HepG2 (cell line): ENCODE data around the gene FHIT. TPM values are rescaled to one million over a fixed set of nuclear protein-coding genes. Genes with fewer than 3 reads are reported as not detected.

Source experiments
- ATAC-seq: fragments of 200-7000 bp; cut with Tn5 transposase; 3 replicates; pipeline ENCODE4 v1.9.1; 2020; ENCODE audit warnings: mild to moderate bottlenecking, moderate library complexity
- BruUV-seq: library from RNA; stranded (reverse); fragments of 400-500 nt; replicated peaks from 2 replicates; lab custom pipeline; 2021; lab: Mats Ljungman, UMichigan
- CTCF ChIA-PET: fragments of 300-600 bp; formaldehyde crosslinking; extraction: SDS; loops from one replicate; lab custom pipeline; 2021; ENCODE audit warnings: low total read pairs, inconsistent platforms, low intra/inter-chr PET ratio; lab: Yijun Ruan, JAX
- POLR2A ChIA-PET: fragments of 350-600 bp; sonication (Branson Sonifier 250); formaldehyde crosslinking; loops from one replicate; lab custom pipeline; 2020; ENCODE audit warnings: antibody characterized with exemption, inconsistent platforms; lab: Yijun Ruan, JAX
- DNase-seq: peaks from one replicate; pipeline ENCODE4 v3.0.0-alpha.2; 2015; ENCODE audit warnings: low spot score
- FAIRE-seq: peaks from 3 replicates; lab custom pipeline; 2011; peaks lifted over from hg19 to GRCh38; lab: Jason Lieb, UNC
- H2AFZ ChIP-seq: one replicate; pipeline ENCODE4 v1.6.1; 2011; ENCODE audit warnings: low read length, inconsistent platforms
- H3K27ac ChIP-seq: fragments of 300-600 bp; 3 replicates; pipeline ENCODE4 v1.8.0; 2011; ENCODE audit warnings: mixed run types, mild to moderate bottlenecking, mixed read lengths, low read length, inconsistent platforms; ENCODE audit not compliant: insufficient read depth; ENCODE audit errors: extremely low read length
- H3K27me3 ChIP-seq, 2 experiments: fragments of 200-600 bp in 1 of 2; 2 replicates in 1 of 2; 3 replicates in 1 of 2; pipeline versions ENCODE4 v1.6.0 to v1.8.0; 2011; ENCODE audit warnings: low read length in 2 of 2, mild to moderate bottlenecking in 2 of 2, moderate library complexity in 2 of 2, inconsistent platforms in 1 of 2; ENCODE audit not compliant: insufficient read depth in 2 of 2, control insufficient read depth in 1 of 2
- H3K36me3 ChIP-seq, 2 experiments: fragments of 200-600 bp in 1 of 2; replicated peaks in 1 of 2; 2 replicates in 1 of 2; 3 replicates in 1 of 2; pipeline versions ENCODE4 v1.5.1 to v1.8.0; 2011; ENCODE audit warnings: low read length in 2 of 2, inconsistent platforms in 1 of 2; ENCODE audit not compliant: insufficient read depth in 2 of 2, control insufficient read depth in 1 of 2
- H3K4me1 ChIP-seq: 2 replicates; pipeline ENCODE4 v1.5.1; 2012; ENCODE audit warnings: low read length, inconsistent platforms; ENCODE audit not compliant: insufficient read depth
- H3K4me2 ChIP-seq: 2 replicates; pipeline ENCODE4 v1.6.0; 2011; ENCODE audit warnings: low read depth, low read length, inconsistent platforms
- H3K4me3 ChIP-seq, 3 experiments: fragments of 200-600 bp in 1 of 3; sonication (generic), shearing (Covaris generic) in 1 of 3; replicated peaks in 1 of 3; 2 replicates each; pipeline ENCODE4 v1.5.1; 2011 to 2016; ENCODE audit warnings: low read length in 3 of 3, inconsistent platforms in 2 of 3, low read depth in 2 of 3, mild to moderate bottlenecking in 2 of 3, control low read depth in 1 of 3, mixed read lengths in 1 of 3; ENCODE audit not compliant: insufficient read depth in 1 of 3
- H3K79me2 ChIP-seq: one replicate; pipeline ENCODE4 v1.6.1; 2011; ENCODE audit warnings: low read length, inconsistent platforms; ENCODE audit not compliant: insufficient read depth
- H3K9ac ChIP-seq: 2 replicates; pipeline ENCODE4 v1.6.0; 2011; ENCODE audit warnings: mild to moderate bottlenecking, low read depth, low read length, inconsistent platforms; ENCODE audit not compliant: insufficient read depth
- H3K9me3 ChIP-seq: 2 replicates; pipeline ENCODE4 v1.5.1; 2012; ENCODE audit warnings: mild to moderate bottlenecking, low read length
- H4K20me1 ChIP-seq: 2 replicates; pipeline ENCODE4 v1.6.0; 2011; ENCODE audit warnings: inconsistent platforms, mild to moderate bottlenecking, low read length, moderate library complexity; ENCODE audit not compliant: insufficient read depth
- HCFC1 ChIP-seq: fragments of 150-350 bp; IDR thresholded peaks from 2 replicates; pipeline ENCODE4 v1.6.1; 2014; ENCODE audit warnings: low read depth, low read length
- ZNF333 ChIP-seq: sonication (generic); formaldehyde crosslinking; IDR thresholded peaks from 2 replicates; pipeline ENCODE4 v1.4.0; 2020; ENCODE audit warnings: mild to moderate bottlenecking, missing genetic modification reagents, borderline replicate concordance
- WGBS: methylation state at CpG from one replicate; pipeline ENCODE4 v1.1.6; 2017; ENCODE audit warnings: low lambda C conversion rate; 5-methylcytosine and 5-hydroxymethylcytosine counted together
- in situ Hi-C: cut with HindIII; loops from 2 replicates; pipeline ENCODE4 v1.10.0; 2017; ENCODE audit warnings: low pct_unique_long_range_greater_than_20kb; ENCODE audit not compliant: extremely low pct_ligation_motif_present
- intact Hi-C: fragments of 100-400 bp; cut with micrococcal nuclease; formaldehyde crosslinking; loops from one replicate; pipeline ENCODE4 v1.10.0; 2022; ENCODE audit not compliant: unreplicated experiment
- polyA plus RNA-seq, 8 experiments: library from polyadenylated mRNA; depleted of rRNA in 3 of 8; stranded (reverse) in 7 of 8; unstranded in 1 of 8; fragments of >200 nt; fragmentation: Illumina TruSeq in 4 of 8; extraction: Trizol in 4 of 8; gene quantifications; 2 replicates each; pipeline versions ENCODE4 v1.2.1 to v1.2.3, GENCODE V29; 2011 to 2016; ENCODE audit warnings: low read depth in 4 of 8, missing spikeins in 1 of 8, mixed read lengths in 1 of 8; ENCODE audit not compliant: insufficient read depth in 1 of 8
- total RNA-seq, 5 experiments: library from RNA; depleted of rRNA; stranded (reverse); fragments of >200 nt; fragmentation: Illumina TruSeq; extraction: Trizol; gene quantifications; 2 replicates each; pipeline ENCODE4 v1.2.3, GENCODE V29; 2016; ENCODE audit warnings: low read depth in 1 of 5
- TF ChIP-seq, protein P1 (sequence below): sonication (generic); formaldehyde crosslinking; IDR thresholded peaks from 2 replicates; pipeline ENCODE4 v1.4.0; 2020; ENCODE audit warnings: missing genetic modification reagents, borderline replicate concordance
- TF ChIP-seq, protein P2 (sequence below): sonication (generic); formaldehyde crosslinking; IDR thresholded peaks from 2 replicates; pipeline ENCODE4 v1.8.1; 2023; ENCODE audit warnings: missing genetic modification reagents, inconsistent platforms, borderline replicate concordance
- TF ChIP-seq, protein P3 (sequence below): sonication (generic); formaldehyde crosslinking; IDR thresholded peaks from 2 replicates; pipeline ENCODE4 v1.9.0; 2022; ENCODE audit warnings: low read depth, missing genetic modification reagents
- TF ChIP-seq, protein P4 (sequence below): sonication (generic); formaldehyde crosslinking; conservative IDR thresholded peaks from 2 replicates; pipeline ENCODE4 v1.4.0; 2020; ENCODE audit warnings: missing genetic modification reagents
- TF ChIP-seq, protein P5 (sequence below): sonication (generic); formaldehyde crosslinking; IDR thresholded peaks from 2 replicates; pipeline ENCODE4 v1.4.0; 2020; ENCODE audit warnings: missing genetic modification reagents
- TF ChIP-seq, protein P6 (sequence below): sonication (generic); formaldehyde crosslinking; IDR thresholded peaks from 2 replicates; pipeline ENCODE4 v1.4.0; 2020; ENCODE audit warnings: missing genetic modification reagents, borderline replicate concordance

The FHIT gene
- total and polyA plus RNA-seq, 2 of the 13 experiments (the other 11 are each of a cell fraction or from before 2014, with no cell fraction given): 4.0 to 4.6 TPM

DNA sequence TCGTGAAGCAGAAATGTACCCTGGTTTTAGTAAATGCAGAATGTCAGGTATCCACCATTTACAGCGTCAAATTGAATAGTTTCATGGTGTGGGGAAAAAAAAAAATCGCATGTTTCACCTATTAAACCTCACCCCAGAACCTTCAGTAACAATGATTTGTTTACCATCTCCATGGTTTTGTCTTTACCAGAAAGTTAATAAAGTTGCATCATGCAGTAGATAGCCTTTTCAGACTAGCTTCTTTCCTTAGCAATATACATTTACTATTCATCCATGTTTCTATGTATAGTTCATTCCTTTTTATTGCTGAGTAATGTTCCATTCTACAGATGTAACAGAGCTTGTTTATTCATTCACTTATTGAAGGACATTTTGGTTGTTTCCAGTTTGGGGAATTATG is 1066.1 kb downstream of the FHIT start (continued):
- TF ChIP-seq, protein P1, sequence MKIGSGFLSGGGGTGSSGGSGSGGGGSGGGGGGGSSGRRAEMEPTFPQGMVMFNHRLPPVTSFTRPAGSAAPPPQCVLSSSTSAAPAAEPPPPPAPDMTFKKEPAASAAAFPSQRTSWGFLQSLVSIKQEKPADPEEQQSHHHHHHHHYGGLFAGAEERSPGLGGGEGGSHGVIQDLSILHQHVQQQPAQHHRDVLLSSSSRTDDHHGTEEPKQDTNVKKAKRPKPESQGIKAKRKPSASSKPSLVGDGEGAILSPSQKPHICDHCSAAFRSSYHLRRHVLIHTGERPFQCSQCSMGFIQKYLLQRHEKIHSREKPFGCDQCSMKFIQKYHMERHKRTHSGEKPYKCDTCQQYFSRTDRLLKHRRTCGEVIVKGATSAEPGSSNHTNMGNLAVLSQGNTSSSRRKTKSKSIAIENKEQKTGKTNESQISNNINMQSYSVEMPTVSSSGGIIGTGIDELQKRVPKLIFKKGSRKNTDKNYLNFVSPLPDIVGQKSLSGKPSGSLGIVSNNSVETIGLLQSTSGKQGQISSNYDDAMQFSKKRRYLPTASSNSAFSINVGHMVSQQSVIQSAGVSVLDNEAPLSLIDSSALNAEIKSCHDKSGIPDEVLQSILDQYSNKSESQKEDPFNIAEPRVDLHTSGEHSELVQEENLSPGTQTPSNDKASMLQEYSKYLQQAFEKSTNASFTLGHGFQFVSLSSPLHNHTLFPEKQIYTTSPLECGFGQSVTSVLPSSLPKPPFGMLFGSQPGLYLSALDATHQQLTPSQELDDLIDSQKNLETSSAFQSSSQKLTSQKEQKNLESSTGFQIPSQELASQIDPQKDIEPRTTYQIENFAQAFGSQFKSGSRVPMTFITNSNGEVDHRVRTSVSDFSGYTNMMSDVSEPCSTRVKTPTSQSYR (CRISPR knock-in tag): no peak
- TF ChIP-seq, protein P2, sequence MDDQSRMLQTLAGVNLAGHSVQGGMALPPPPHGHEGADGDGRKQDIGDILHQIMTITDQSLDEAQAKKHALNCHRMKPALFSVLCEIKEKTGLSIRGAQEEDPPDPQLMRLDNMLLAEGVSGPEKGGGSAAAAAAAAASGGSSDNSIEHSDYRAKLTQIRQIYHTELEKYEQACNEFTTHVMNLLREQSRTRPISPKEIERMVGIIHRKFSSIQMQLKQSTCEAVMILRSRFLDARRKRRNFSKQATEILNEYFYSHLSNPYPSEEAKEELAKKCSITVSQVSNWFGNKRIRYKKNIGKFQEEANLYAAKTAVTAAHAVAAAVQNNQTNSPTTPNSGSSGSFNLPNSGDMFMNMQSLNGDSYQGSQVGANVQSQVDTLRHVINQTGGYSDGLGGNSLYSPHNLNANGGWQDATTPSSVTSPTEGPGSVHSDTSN (CRISPR knock-in tag): no peak

DNA sequence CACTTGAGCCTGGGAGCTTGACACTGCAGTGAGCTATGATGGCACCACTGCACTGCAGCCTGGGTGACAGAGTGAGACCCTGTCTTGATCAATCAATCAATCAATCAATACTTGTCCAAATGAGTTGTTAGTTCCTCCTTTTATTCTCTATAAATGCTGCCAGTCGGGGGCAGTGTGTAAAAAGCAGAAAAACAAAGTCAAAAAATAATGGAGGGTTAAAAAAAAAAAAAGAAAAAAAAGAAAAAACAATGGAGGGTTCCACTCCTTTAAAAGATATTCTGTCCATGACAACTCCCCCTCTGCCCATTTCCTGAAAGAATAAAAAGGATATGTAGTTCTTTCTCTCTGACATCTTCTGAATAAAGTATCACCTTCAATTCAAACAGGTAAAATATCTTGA is 1068.6 kb downstream of the FHIT start:
- ChIA-PET CTCF (no interaction called here), POLR2A (no interaction called here)
- H3K4me1 ChIP-seq: no peaks in the 10 kb centered on the region
- intact Hi-C loops: no loop called here
- ATAC-seq (no peak), DNase-seq (no peak), FAIRE-seq (no peak)
- no peaks in the 10 kb centered on the region for H3K9me3 ChIP-seq
- H3K9ac ChIP-seq: no peak overlapping the region
- H2AFZ ChIP-seq: no peak overlapping the region
- H3K36me3 ChIP-seq: no peaks in the 10 kb centered on the region
- no peaks in the 10 kb centered on the region for H4K20me1 ChIP-seq
- H3K4me2 ChIP-seq: no peak overlapping the region
- in situ Hi-C loops: no loop called here
- no peaks in the 10 kb centered on the region for H3K27me3 ChIP-seq
- H3K27ac ChIP-seq: no peak overlapping the region
- WGBS: 0% methylated on average over 1 of the region's 1 CpG
- H3K79me2 ChIP-seq: no peaks in the 10 kb centered on the region
- no peak overlapping the region for H3K4me3 ChIP-seq
- no TSS peak for BruUV-seq
- TF ChIP-seq ZNF333 (no peak), HCFC1 (no peak)
- TF ChIP-seq, protein P3, sequence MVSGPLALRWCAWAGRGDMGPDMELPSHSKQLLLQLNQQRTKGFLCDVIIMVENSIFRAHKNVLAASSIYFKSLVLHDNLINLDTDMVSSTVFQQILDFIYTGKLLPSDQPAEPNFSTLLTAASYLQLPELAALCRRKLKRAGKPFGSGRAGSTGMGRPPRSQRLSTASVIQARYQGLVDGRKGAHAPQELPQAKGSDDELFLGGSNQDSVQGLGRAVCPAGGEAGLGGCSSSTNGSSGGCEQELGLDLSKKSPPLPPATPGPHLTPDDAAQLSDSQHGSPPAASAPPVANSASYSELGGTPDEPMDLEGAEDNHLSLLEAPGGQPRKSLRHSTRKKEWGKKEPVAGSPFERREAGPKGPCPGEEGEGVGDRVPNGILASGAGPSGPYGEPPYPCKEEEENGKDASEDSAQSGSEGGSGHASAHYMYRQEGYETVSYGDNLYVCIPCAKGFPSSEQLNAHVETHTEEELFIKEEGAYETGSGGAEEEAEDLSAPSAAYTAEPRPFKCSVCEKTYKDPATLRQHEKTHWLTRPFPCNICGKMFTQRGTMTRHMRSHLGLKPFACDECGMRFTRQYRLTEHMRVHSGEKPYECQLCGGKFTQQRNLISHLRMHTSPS: no peak
- TF ChIP-seq, protein P4, sequence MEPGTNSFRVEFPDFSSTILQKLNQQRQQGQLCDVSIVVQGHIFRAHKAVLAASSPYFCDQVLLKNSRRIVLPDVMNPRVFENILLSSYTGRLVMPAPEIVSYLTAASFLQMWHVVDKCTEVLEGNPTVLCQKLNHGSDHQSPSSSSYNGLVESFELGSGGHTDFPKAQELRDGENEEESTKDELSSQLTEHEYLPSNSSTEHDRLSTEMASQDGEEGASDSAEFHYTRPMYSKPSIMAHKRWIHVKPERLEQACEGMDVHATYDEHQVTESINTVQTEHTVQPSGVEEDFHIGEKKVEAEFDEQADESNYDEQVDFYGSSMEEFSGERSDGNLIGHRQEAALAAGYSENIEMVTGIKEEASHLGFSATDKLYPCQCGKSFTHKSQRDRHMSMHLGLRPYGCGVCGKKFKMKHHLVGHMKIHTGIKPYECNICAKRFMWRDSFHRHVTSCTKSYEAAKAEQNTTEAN (CRISPR knock-in tag): no peak
- TF ChIP-seq, protein P5, sequence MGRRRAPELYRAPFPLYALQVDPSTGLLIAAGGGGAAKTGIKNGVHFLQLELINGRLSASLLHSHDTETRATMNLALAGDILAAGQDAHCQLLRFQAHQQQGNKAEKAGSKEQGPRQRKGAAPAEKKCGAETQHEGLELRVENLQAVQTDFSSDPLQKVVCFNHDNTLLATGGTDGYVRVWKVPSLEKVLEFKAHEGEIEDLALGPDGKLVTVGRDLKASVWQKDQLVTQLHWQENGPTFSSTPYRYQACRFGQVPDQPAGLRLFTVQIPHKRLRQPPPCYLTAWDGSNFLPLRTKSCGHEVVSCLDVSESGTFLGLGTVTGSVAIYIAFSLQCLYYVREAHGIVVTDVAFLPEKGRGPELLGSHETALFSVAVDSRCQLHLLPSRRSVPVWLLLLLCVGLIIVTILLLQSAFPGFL (CRISPR knock-in tag): no peak
- TF ChIP-seq, protein P6, sequence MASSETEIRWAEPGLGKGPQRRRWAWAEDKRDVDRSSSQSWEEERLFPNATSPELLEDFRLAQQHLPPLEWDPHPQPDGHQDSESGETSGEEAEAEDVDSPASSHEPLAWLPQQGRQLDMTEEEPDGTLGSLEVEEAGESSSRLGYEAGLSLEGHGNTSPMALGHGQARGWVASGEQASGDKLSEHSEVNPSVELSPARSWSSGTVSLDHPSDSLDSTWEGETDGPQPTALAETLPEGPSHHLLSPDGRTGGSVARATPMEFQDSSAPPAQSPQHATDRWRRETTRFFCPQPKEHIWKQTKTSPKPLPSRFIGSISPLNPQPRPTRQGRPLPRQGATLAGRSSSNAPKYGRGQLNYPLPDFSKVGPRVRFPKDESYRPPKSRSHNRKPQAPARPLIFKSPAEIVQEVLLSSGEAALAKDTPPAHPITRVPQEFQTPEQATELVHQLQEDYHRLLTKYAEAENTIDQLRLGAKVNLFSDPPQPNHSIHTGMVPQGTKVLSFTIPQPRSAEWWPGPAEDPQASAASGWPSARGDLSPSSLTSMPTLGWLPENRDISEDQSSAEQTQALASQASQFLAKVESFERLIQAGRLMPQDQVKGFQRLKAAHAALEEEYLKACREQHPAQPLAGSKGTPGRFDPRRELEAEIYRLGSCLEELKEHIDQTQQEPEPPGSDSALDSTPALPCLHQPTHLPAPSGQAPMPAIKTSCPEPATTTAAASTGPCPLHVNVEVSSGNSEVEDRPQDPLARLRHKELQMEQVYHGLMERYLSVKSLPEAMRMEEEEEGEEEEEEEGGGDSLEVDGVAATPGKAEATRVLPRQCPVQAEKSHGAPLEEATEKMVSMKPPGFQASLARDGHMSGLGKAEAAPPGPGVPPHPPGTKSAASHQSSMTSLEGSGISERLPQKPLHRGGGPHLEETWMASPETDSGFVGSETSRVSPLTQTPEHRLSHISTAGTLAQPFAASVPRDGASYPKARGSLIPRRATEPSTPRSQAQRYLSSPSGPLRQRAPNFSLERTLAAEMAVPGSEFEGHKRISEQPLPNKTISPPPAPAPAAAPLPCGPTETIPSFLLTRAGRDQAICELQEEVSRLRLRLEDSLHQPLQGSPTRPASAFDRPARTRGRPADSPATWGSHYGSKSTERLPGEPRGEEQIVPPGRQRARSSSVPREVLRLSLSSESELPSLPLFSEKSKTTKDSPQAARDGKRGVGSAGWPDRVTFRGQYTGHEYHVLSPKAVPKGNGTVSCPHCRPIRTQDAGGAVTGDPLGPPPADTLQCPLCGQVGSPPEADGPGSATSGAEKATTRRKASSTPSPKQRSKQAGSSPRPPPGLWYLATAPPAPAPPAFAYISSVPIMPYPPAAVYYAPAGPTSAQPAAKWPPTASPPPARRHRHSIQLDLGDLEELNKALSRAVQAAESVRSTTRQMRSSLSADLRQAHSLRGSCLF: no peak
